Fibroblast of villous mesenchyme (primary cell): Measurements from ENCODE around the gene GCSAM. TPM values are rescaled to one million over a fixed set of nuclear protein-coding genes. Genes with fewer than 3 reads are reported as not detected.

Experiments
- DNase-seq: peaks from one replicate; pipeline ENCODE4 v3.0.0-alpha.2; 2010; ENCODE audit warnings: low read depth
- H3K4me3 ChIP-seq: 2 replicates; pipeline ENCODE4 v1.5.1; 2011; ENCODE audit warnings: low read depth, mild to moderate bottlenecking, low read length
- total RNA-seq: library from RNA; depleted of rRNA; stranded (reverse); fragments of >200 nt; gene quantifications from 2 replicates; pipeline ENCODE4 v1.2.3, GENCODE V29; 2012
- TF ChIP-seq, protein P1 (sequence below): IDR thresholded peaks from 2 replicates; pipeline ENCODE4 v1.5.1; 2012; ENCODE audit warnings: low read depth, mild to moderate bottlenecking, low read length; ENCODE audit not compliant: insufficient read depth

Gene GCSAM
- total RNA-seq, 1 donor = not detected

GRCh38 chr3:112092496-112093179 is 40.4 kb downstream of the GCSAM start:
- no peak overlapping the region for H3K4me3 ChIP-seq
- TF ChIP-seq, protein P1, sequence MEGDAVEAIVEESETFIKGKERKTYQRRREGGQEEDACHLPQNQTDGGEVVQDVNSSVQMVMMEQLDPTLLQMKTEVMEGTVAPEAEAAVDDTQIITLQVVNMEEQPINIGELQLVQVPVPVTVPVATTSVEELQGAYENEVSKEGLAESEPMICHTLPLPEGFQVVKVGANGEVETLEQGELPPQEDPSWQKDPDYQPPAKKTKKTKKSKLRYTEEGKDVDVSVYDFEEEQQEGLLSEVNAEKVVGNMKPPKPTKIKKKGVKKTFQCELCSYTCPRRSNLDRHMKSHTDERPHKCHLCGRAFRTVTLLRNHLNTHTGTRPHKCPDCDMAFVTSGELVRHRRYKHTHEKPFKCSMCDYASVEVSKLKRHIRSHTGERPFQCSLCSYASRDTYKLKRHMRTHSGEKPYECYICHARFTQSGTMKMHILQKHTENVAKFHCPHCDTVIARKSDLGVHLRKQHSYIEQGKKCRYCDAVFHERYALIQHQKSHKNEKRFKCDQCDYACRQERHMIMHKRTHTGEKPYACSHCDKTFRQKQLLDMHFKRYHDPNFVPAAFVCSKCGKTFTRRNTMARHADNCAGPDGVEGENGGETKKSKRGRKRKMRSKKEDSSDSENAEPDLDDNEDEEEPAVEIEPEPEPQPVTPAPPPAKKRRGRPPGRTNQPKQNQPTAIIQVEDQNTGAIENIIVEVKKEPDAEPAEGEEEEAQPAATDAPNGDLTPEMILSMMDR = no peak
- peak; percentile 38 for DNase-seq

DNA sequence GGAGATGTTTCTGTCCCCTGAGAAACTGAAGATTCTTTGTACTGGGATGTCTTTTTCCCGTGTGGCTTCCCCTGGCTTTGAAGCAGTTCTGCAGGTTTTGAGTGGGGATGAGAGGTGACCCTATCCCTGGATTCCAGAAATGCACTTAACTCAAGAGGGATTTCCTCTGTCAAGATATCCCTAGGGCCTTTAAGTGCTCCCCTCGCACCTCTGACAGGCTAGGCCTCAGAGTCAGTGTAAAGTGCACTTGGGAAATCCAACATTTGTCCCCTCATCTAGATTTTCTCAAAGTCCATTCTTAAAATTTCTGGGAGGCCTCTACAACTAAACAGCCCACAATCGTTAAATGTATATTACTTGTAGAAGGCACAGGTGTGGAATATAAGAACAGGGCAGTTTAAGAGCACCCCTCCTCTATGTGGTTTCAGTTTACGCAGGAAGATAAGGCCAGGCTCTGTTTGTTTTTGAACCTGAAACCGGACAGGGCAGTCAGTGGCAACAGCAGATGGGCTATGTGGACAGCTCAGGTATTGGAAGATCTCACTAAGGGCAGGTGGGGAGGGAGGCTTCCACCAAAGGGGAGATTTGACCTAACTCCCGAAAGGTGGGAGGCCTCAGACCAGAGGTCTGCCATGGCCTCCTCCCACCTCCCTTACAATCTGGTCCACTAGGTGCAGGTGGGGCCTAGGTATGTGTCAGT is 42.0 kb downstream of the GCSAM start:
- TF ChIP-seq, protein P1 = no peak
- no peak overlapping the region for H3K4me3 ChIP-seq
- DNase-seq = peak; percentile 8

GRCh38 chr3:112089956-112090886 is 42.8 kb downstream of the GCSAM start:
- H3K4me3 ChIP-seq = no peak overlapping the region
- peak; percentile 49 for DNase-seq

GRCh38 chr3:112088944-112089343 is 44.1 kb downstream of the GCSAM start:
- no peak for DNase-seq
- TF ChIP-seq, protein P1 = no peak
- H3K4me3 ChIP-seq = no peak overlapping the region

More at GRCh38 chr3:112089956-112090886, 42.8 kb downstream of the GCSAM start:
- TF ChIP-seq, protein P1 = no peak

DNA sequence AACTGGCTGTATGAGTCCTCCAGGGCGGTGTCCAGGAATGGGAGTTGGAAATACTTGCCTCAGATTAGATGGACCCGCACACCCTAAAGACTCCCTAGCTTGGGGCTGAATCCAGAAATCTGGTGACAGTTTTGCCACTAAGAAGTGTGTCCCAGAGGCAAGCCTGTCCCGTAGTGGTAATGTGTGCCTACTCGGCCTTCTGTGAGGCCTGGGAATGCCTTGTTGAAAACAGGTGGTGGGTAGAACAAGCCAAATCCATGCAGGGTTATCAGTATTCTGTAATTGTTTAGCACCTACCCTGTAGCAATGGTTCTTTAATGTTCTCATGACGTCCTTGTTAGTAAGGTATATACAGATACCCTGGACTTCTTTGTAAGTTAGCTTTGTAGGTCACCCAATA is 45.3 kb downstream of the GCSAM start:
- no peak for DNase-seq
- no peak overlapping the region for H3K4me3 ChIP-seq
- TF ChIP-seq, protein P1 = no peak

DNA sequence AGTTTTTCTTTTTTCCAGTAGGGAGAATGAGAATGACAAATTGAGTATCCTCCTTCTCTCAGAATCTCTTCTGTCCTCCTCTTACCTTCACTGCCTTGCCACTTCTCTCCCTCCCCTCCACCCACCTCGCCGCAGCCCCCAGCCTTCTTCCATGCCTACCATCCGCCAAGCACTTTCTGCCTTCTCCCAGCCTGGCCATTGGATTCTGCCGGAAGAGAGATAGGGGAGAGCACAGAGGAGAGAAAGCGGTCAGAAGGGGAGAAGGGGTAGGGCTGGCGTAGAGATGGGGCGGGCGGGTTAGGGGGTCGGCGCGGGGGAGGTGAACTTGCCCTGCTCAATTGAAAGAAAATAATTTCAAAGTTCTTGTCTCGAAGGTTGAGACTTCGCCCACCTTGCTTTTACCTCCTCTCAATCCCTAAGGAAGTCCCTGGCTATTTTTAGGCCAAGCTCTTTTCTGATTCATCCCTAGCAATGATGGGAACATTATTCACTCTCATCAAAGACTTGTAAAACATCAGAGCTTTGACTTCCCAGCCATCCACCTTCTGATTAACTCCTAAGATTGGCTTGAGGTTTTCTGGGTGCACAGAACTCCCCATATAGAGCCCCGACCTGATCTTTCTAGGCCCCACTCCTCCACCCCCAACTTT is 46.0 kb downstream of the GCSAM start:
- TF ChIP-seq, protein P1 = no peak
- peak; percentile 17 for DNase-seq
- H3K4me3 ChIP-seq = peak overlapping the region; percentile 67
